Measurements from ENCODE around the gene CRIP3.

The CRIP3 gene

GRCh38 chr6:43293698-43294097 is 14.9 kb downstream of the CRIP3 start:
- no peak overlapping the region for H3K9ac ChIP-seq
- H3K27me3 ChIP-seq (ENCODE audit: control insufficient read depth, insufficient read depth, low read length): no peaks in the 10 kb centered on the region
- H3K4me2 ChIP-seq (ENCODE audit: low read length): no peak overlapping the region
- H2AFZ ChIP-seq: no peak overlapping the region
- H3K79me2 ChIP-seq: no peaks in the 10 kb centered on the region
- no peak overlapping the region for H3K4me3 ChIP-seq (ENCODE audit: low read depth, low read length)
- no peaks in the 10 kb centered on the region for H3K4me1 ChIP-seq
- no peaks in the 10 kb centered on the region for H3K36me3 ChIP-seq (ENCODE audit: control insufficient read depth, insufficient read depth, low read length)
- no peak overlapping the region for H3K27ac ChIP-seq
- no peak for TF ChIP-seq CTCF (IDR thresholded peaks at IDR 0.05)
- no peaks in the 10 kb centered on the region for H3K9me3 ChIP-seq (ENCODE audit: control insufficient read depth, low read length)

DNA sequence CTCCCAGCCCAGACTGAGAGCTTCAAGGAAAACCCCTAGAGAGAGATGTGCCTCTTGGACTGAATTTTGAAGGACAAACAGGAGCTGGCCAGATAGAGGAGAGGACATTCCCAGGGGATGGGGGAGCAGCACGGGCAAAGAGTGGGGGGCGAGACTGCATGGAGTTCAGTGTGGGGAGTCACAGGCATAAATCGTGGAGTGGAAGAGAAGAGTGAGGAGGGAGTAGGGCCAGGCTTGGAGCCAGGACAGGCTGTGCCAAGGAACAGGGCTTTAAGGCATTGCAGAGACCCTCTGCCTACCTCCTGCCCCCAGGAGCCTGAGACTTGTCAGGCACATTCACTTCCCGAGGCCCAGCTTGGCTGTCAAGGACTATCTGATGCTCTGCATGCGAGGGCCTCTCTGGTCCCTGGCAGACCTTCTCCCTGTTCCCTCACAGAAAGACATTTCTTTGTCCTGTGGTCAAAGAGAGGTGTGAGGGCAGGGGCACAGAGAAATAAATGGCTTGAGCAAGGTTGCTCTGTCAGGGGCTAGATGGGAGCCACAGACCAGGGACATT is 15.8 kb downstream of the CRIP3 start:
- H3K9me3 ChIP-seq (ENCODE audit: control insufficient read depth, low read length): no peaks in the 10 kb centered on the region

DNA sequence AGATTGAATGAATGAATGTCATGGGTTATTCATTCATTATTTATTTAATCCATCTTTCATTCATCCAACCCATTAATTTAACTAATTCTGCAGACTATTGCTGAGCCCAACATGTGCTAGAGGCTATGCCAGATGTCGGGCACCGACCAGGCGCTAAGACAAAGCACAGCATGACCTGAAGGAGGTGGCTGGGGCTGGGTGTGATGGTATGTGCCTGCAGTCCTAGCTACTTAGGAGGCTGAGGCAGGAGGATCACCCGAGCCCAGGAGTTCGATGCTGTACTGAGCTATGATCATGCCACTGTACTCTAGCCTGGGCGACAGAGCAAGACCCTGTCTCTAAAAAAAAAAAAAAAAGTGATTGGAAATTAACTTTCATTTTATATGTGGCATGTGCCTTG is 16.3 kb downstream of the CRIP3 start:
- H3K27ac ChIP-seq: no peak overlapping the region
- H3K9me3 ChIP-seq (ENCODE audit: control insufficient read depth, low read length): no peaks in the 10 kb centered on the region
- TF ChIP-seq CTCF (IDR thresholded peaks at IDR 0.05): no peak
- no peaks in the 10 kb centered on the region for H3K4me1 ChIP-seq
- H3K79me2 ChIP-seq: no peaks in the 10 kb centered on the region
- no peak overlapping the region for H3K4me2 ChIP-seq (ENCODE audit: low read length)
- H3K4me3 ChIP-seq (ENCODE audit: low read depth, low read length): no peak overlapping the region
- H3K36me3 ChIP-seq (ENCODE audit: control insufficient read depth, insufficient read depth, low read length): no peaks in the 10 kb centered on the region
- no peak overlapping the region for H3K9ac ChIP-seq
- H3K27me3 ChIP-seq (ENCODE audit: control insufficient read depth, insufficient read depth, low read length): no peaks in the 10 kb centered on the region
- no peak overlapping the region for H2AFZ ChIP-seq

More for the DNA sequence above, 15.8 kb downstream of the CRIP3 start:
- TF ChIP-seq CTCF (IDR thresholded peaks at IDR 0.05): no peak
- Histone ChIP-seq H3K4me1 (no peaks in the 10 kb centered on the region), H3K4me3 (ENCODE audit: low read depth, low read length) (no peak overlapping the region), H2AFZ (no peak overlapping the region), H3K79me2 (no peaks in the 10 kb centered on the region), H3K27ac (no peak overlapping the region), H3K9ac (no peak overlapping the region), H3K27me3 (ENCODE audit: control insufficient read depth, insufficient read depth, low read length) (no peaks in the 10 kb centered on the region), H3K4me2 (ENCODE audit: low read length) (no peak overlapping the region), H3K36me3 (ENCODE audit: control insufficient read depth, insufficient read depth, low read length) (no peaks in the 10 kb centered on the region)

GRCh38 chr6:43291708-43292107 is 16.9 kb downstream of the CRIP3 start:
- Histone ChIP-seq H2AFZ (no peak overlapping the region), H3K27me3 (ENCODE audit: control insufficient read depth, insufficient read depth, low read length) (no peaks in the 10 kb centered on the region), H3K27ac (no peak overlapping the region)

More at GRCh38 chr6:43291708-43292107, 16.9 kb downstream of the CRIP3 start:
- Histone ChIP-seq H3K79me2 (no peaks in the 10 kb centered on the region), H3K4me3 (ENCODE audit: low read depth, low read length) (no peak overlapping the region), H3K4me1 (no peaks in the 10 kb centered on the region), H3K9me3 (ENCODE audit: control insufficient read depth, low read length) (no peaks in the 10 kb centered on the region), H3K4me2 (ENCODE audit: low read length) (no peak overlapping the region), H3K9ac (no peak overlapping the region), H3K36me3 (ENCODE audit: control insufficient read depth, insufficient read depth, low read length) (no peaks in the 10 kb centered on the region)
- TF ChIP-seq CTCF (IDR thresholded peaks at IDR 0.05): no peak
